ENCODE measurements around the gene ATRN.

The ATRN gene

GRCh38 chr20:3697588-3698305 lies 226.9 kb downstream of the ATRN start:
- H3K27me3 ChIP-seq (ENCODE audit: insufficient read depth, low read length), result 0 out of 2 replicates have a peak, but pooled peaks cover 3% of the 10 kb centered on the region
- no peak overlapping the region for H3K27ac ChIP-seq (ENCODE audit: low read depth, low read length)
- H3K79me2 ChIP-seq (ENCODE audit: control insufficient read depth, insufficient read depth, low read length, unreplicated experiment), result no peaks in the 10 kb centered on the region
- H3K4me1 ChIP-seq (ENCODE audit: control insufficient read depth, insufficient read depth, low read length, unreplicated experiment), result no peaks in the 10 kb centered on the region
- no peak overlapping the region for H3K4me3 ChIP-seq (ENCODE audit: low read depth, low read length)
- no peaks in the 10 kb centered on the region for H3K36me3 ChIP-seq (ENCODE audit: insufficient read depth, low read length)
- no peak overlapping the region for H2AFZ ChIP-seq (ENCODE audit: low read length, unreplicated experiment)

GRCh38 chr20:3698591-3699001 lies 227.8 kb downstream of the ATRN start:
- Histone ChIP-seq H3K27me3 (ENCODE audit: insufficient read depth, low read length) (0 out of 2 replicates have a peak, but pooled peaks cover 3% of the 10 kb centered on the region), H3K36me3 (ENCODE audit: insufficient read depth, low read length) (no peaks in the 10 kb centered on the region), H3K79me2 (ENCODE audit: control insufficient read depth, insufficient read depth, low read length, unreplicated experiment) (no peaks in the 10 kb centered on the region), H3K4me1 (ENCODE audit: control insufficient read depth, insufficient read depth, low read length, unreplicated experiment) (no peaks in the 10 kb centered on the region), H3K27ac (ENCODE audit: low read depth, low read length) (no peak overlapping the region), H2AFZ (ENCODE audit: low read length, unreplicated experiment) (no peak overlapping the region), H3K4me3 (ENCODE audit: low read depth, low read length) (no peak overlapping the region)

GRCh38 chr20:3699037-3699436 lies 228.2 kb downstream of the ATRN start:
- no peak overlapping the region for H2AFZ ChIP-seq (ENCODE audit: low read length, unreplicated experiment)
- H3K4me1 ChIP-seq (ENCODE audit: control insufficient read depth, insufficient read depth, low read length, unreplicated experiment), result no peaks in the 10 kb centered on the region
- no peak overlapping the region for H3K4me3 ChIP-seq (ENCODE audit: low read depth, low read length)
- no peaks in the 10 kb centered on the region for H3K36me3 ChIP-seq (ENCODE audit: insufficient read depth, low read length)
- H3K27ac ChIP-seq (ENCODE audit: low read depth, low read length), result no peak overlapping the region
- no peaks in the 10 kb centered on the region for H3K79me2 ChIP-seq (ENCODE audit: control insufficient read depth, insufficient read depth, low read length, unreplicated experiment)
- 0 out of 2 replicates have a peak, but pooled peaks cover 3% of the 10 kb centered on the region for H3K27me3 ChIP-seq (ENCODE audit: insufficient read depth, low read length)

Measured in ACC112 (cell line).